ENCODE data around the gene TEX35.

GRCh38 chr1:178500936-178501554, 11.9 kb upstream of the TEX35 start:
- TF ChIP-seq CTCF (IDR thresholded peaks at IDR 0.05; ENCODE audit: low read length) (no peak), EZH2 (IDR thresholded peaks at IDR 0.05; ENCODE audit: borderline replicate concordance, low read length) (no peak)

All from OCI-LY1 (cell line).